COLO829 (cell line): ENCODE measurements around the gene ARRB1.
A peak's percentile ranks its signal among the peaks of the same experiment; 100 is the strongest.
"Not testable (repeated sequence)": the region's sequence is repeated elsewhere in the genome, so short reads cannot be mapped to it uniquely, and the experiment has no call there.

Experiments used
- DNase-seq: peaks from one replicate; pipeline ENCODE4 v3.0.0; 2012; ENCODE audit warnings: low spot score

Gene ARRB1

DNA sequence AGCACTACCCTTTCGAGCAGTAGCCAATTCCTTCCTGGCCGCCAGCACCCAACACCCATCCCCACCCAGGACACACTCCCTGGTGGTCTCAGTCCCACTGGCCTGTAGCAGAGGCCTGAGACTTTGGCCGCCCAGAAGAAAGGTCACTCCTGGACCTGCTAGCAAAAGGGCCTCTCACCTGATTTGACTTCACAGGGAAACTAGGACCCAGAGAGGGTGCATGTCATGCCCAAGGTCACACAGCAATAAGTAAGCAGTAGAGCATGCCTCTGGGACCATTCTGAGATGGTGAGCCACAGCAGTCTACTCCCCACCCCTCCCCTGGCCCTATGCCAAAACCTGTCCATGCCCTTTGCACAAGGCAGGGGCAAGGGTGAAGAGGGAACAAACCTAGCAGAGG, 7.3 kb downstream of the ARRB1 start:
- no peak for DNase-seq

DNA sequence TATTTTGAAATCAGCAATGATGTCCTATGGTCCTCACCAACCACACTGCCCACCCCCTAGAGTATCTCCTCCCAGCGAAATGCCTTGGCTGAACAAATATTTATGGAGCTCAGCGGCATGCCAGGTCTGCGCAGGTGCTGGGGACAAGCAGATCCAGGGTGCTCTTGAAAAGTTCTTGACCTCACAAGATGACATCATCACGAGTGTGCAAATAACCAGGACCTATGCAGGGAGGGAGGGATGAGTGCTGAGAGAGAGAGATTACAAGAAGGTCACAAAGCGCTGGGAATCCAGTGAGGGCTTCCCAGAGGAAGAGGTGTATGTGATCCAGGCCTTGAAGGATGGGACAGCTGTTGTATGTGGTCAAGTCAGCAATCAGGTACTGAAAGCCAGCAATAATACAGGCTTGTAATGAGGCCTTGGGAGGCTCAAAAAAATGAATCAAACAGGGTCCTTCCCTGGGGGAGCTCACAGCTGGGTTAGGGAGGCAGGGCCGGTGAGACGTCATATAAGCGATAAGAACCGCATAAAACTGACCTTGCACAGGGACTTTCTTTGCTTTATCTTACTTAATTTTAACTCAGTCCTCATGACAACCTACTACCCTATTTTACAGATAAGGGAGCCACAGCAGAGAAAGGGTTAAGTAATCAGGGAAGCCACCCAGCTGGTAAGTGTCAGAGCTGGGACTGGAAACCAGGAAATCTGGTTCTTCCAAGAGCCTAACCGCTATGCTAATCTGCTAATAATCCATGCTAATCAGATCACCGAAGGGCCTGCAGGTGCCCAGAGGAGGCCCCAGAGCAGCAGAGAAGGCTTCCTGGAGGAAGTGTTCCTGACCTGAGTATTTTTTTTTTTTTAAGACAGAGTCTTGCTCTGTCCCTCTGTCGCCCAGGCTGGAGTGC, 8.2 kb downstream of the ARRB1 start:
- DNase-seq = no peak

DNA sequence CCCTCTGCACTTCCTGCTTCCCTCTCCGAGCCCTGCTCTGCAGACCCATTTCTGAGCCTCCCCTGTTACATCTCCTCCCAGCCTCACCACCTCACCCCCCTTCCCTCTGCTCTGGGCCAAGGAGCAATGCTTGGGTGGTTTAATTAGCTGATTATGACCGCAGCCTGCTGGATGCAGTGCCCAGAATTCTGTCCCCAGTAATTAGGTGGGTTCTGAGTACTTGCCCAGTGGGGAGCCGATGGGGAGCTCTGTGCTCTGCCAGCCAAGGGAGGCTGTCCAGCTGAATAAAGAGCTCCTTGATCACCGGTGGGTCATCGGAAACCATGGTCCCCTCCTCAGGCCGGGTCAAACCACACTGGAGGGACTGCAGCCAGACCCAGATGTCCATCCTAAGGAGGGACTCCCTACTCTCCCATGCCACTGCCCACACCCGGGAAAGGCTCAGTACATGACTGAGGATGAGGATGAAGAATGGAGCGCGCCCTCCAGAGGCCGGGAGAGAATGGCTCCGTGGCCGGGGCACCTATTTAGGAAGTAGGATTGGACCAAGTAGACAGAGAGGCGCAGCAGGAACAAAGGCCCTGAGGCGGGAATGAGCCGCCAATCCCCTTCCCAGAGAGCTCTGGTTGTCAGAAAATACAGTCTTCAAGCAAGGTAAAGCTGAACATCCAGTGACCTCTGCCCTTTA, 9.1 kb downstream of the ARRB1 start:
- DNase-seq = no peak

DNA sequence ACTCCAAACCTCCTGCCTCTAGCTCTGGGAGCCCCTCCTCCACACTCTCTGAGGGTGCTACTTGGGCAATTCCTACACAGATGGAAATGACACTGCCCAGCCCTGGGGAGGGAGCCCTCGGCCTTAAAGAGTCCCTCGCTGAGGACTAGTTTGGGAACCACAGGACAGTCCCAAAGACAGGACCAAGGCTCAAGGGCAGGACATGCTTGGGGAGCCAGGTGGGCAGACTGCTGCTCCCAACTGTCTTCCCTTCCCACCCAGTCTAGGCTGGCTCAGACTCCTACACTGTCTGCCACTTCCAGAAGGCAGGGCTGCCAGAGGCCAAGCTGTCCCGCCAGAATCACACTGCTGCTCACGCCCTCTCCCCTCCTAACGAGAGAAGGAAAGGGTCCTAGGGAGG, 9.8 kb downstream of the ARRB1 start:
- no peak for DNase-seq

DNA sequence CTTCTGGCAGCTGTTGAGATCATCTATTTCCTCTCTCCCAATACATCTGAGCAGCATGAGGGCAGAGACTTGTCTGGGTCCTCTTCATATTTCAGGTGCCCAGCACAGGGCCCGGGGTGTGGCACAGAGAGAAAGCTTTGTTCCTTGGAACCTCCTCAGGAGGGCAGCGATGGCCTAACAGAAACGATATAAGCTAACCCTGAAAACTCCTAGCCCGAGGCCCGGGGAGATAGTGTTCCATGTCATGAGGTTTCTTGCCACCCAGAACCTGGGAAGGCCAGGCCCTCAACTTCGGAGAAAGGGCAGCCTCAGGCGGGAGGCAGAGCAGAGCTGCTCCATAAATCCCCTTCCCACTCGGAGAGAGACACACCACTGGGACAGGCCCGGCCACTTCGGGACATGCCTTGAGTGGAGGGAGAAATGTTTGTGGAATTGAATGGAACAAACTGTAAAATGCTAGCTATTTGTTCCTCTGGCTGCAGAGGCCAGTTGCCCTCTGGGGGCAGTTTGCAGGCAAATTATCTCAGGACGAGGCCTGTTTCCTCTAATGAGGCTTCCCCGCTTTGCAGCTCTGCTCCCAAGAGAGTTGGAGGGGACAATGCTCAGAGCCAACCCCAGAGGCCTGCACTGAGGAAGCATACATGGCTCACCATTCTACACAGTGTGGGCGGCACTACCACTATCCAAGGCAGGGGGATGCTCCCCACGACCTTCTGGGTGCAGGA, 11.6 kb downstream of the ARRB1 start:
- DNase-seq = peak; percentile 62

DNA sequence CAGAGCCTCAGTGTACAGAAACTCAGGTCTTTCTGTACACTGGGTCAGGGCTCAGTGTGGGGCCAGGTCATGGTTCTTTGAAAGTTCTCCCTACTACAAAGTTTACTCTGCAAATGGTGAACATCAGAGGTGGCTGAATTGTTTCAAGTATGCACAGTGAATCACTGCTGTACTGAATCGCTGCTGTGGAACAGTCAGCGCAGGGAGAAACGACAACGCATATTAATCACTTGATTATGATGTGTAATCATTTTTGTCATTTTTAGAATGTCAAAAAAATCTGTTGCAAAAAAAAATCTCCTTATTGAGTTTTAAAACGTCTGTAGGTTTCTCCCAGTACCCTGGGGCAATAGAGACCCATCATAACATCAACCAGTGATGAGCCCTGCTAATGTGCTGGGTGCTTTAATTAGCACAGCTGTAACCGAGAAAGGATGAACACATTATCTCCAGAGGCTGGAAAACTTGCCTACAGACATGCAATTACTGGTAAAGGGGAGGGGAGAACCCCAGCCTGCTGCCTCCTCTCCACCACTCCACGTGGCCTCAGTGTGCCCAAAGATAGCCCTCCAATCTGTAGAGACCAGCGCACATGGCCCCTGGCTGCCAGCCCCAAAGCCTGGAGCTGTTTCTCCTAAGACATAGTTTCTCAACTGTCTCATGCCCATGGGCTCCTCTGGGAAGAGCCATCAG, 12.8 kb downstream of the ARRB1 start:
- no peak for DNase-seq

DNA sequence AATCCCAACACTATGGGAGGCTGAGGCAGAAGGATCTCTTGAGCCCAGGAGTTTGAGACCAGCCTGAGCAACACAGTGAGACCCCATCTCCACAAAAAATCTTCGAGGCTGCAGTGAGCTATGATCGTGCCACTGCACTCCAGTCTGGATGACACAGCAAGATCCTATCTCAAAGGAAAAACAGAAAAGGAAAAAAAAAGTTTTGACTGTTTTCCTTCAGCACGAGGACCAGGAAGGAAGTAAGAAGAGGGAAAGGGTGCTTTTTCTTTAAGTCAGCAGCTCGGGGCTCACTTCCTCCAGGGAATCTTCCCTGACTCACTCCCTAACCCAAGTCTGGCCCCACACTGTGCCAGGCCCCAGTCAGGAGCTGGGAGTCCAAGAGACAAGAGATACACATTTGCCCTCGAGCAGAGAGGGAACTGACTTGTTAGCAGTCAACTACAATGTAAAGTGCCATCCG, 14.2 kb downstream of the ARRB1 start:
- no peak for DNase-seq

DNA sequence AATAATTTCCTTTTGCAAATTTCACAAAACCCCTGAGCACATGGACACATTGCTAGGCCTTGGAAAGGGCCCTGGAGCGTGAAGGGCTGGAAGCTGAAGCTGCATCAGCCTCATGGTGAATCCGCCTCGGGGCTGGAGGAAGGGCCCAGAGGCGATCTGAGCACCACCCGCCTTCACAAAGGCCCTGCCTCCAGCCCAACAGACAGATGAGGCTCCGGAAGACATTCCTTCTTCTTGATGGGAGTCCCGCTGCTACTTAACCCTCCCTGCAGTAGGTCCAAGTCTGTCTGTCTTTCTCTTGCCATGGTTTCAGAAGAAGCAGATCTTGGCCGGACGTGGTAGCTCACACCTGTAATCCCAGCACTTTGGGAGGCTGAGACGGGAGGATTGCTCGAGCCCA, 16.5 kb downstream of the ARRB1 start:
- DNase-seq = no peak

DNA sequence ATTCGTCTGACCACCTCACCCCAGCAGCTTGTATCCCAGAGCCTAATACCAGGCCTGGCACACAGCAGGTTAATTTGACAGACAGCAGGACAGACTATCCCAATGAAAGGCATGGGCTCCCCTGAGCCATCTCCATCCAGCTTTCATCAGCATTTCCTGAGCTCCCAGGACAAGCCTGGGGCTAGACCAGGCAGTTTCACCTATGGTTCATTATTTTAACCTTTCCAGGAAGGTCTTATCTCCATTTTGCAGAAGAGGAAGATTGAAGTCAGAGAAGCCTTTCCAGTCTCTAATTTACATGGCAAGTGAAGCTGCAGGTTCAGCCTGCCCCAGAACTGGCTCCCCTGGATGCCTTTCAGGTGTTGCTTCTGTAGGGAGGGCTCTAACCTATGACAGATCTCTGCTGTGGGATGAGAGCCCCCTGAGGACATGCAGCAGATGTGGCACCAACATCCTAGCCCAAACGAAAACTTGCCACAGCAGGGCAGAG, 17.0 kb downstream of the ARRB1 start:
- DNase-seq = no peak

DNA sequence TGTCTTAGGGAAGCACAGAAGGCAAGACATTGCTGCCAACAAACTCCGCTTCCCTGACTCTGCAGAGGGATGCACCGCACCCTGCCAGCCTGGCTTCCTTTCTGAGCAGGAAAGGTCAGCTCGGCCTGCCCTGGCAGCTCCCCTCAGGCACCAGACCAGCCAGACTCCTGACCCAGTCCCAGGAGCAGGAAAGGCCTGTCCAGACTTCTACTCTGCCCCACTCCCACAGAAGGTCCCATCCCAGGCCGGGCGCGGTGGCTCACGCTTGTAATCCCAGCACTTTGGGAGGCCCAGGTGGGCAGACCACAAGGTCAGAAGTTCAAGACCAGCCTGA, 17.7 kb downstream of the ARRB1 start:
- no peak for DNase-seq

DNA sequence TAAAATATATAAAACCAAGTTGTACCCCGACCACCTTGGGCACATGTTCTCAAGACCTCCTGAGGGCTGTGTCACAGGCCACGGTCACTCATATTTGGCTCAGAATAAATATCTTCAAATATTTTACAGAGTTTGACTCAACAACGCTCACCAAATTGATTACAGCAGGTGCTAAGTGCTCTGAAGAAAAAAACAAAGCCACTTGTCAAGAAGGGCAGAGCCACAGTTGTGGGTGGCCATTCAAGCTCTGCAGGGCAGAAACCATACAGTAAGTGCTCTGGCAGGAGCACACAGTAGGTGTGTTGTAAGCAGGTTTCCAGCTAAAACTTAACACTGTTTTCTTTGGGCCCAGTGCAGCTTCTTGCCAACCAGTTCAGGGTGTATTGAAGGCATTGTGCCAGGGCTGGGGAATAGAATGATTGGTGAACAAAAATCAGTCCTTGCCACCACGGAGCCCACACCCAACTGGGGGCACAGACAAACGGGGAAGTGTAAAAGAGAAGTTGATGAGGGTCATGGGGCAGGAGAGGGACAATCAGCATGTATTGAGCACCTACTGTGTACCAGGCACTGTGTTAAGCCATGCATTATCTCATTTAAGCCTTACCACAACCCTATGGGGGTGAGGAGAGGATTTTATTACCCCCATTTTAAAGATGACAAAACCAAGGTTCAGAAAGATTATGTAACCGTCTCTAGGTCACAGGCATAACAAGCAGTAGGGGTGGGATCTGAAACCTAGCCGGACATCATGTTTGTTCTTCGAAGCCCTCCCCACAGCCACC, 18.2 kb downstream of the ARRB1 start:
- DNase-seq = no peak

DNA sequence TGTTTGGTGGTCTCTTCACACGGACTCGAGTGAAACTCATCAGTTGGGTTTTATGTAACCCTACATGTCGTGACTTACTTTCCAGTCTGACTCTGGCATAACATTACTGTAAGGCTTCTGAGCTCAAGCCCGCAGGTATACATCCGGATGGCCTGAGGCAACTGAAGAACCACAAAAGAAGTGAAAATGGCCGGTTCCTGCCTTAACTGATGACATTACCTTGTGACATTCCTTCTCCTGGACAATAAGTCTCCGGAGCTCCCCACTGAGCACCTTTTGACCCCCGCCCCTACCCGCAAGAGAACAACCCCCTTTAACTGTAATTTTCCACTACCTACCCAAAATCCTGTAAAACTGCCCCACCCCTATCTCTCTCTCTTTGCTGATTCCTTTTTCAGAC, 19.7 kb downstream of the ARRB1 start:
- not testable (repeated sequence) for DNase-seq

DNA sequence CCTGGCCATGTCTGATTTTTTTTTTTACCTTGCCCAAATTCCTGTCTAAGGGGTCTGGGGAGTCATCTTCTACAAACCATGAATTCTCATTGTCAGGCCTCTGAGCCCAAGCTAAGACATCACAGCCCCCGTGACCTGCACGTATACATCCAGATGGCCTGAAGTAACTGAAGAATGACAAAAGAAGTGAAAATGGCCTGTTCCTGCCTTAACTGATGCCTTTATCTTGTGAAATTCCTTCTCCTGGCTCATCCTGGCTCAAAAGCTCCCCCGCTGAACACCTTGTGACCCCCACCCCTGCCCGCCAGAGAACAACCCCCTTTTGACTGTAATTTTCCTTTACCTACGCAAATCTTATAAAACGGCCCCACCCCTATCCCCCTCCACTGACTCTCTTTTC, 20.2 kb downstream of the ARRB1 start:
- not testable (repeated sequence) for DNase-seq

DNA sequence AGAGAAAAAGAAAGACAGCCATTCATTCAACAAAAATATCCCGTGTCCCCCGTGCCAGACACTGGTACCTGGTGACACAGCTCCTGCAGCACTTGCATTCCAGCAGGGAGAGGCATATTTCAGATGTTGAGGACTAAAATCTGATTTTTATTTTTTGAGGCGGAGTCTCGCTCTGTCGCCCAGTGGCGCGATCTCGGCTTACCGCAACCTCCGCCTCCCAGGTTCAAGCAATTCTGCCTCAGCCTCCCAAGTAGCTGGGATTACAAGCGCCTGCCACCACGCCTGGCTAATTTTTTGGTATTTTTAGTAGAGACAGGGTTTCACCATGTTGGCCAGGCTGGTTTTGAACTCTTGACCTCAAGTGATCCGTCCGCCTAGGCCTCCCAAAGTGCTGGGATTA, 20.6 kb downstream of the ARRB1 start:
- not testable (repeated sequence) for DNase-seq

DNA sequence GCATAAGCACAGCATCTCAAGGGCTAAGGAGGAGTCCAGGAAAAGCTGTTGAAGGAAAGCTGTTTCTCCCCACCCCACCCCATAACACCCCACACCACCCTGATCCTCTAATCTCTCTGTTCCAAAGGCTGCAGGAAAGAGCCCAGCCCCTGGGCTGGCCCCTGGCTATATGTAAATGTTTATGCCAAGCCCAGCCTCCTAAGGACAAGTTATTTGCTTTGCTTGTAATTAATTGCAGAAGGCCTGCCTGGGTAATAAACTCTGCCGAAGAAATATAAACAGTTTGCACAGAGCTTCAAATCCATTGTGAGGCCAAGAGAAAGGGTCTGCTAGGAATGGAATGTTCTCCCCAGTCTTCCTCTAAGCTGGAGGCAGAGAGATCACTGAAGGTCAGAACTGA, 21.2 kb downstream of the ARRB1 start:
- DNase-seq = no peak

DNA sequence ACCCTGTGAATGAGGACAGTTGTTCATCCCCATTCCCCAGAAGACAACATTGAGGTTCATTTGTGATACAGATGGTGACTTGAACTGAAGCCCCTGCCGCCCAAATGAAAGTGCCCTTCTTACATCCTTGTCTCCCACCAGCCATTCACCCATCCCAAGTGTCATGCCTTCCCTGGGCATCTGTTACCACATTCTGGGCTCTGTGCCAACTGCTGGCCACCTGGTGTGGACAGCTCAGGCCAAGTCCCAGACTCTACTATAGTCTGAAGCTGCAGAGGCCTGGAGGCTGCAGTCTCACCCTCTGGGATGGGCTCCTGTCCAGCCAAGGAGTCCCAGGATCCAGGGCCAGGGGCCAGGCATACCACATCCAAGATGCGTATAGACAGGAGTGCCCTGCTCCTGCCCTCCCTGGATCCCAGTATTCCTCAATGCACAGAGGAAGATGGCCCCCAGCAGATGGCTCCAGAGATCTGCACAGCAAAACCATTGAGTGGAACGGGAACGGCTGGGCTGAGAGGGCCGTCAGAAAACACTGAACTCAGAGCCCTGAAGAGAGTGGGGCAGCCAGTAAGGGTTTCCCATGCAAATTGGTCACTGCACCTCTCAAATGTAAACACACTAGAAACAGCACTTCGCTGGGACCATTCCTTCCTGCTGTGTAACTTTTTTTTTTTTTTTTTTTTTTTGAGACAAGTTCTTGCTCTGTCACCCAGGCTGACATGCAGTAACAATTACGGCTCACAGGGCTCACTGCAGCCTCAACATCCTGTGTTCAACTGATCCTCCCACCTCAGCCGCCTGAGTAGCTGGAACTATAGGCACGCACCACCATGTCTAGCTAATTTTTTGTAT, 22.8 kb downstream of the ARRB1 start:
- DNase-seq = peak; percentile 56

DNA sequence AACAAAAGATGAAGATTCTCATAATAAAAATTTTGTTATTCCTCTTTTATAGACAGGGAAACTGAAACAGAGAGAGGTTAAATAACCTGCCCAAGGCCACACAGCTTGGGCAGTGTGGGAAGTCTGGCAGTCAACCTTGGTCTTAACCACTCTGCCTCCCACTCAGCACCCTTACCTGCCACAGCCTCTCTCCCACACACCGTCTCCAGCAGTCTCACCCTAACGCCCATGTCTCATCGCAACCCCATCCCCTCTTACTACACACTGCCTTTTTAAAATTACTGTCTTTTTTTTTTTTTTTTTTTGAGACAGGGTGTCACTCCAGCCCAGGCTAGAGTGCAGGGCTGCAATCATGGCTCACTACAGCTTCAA, 25.0 kb downstream of the ARRB1 start:
- DNase-seq = no peak

DNA sequence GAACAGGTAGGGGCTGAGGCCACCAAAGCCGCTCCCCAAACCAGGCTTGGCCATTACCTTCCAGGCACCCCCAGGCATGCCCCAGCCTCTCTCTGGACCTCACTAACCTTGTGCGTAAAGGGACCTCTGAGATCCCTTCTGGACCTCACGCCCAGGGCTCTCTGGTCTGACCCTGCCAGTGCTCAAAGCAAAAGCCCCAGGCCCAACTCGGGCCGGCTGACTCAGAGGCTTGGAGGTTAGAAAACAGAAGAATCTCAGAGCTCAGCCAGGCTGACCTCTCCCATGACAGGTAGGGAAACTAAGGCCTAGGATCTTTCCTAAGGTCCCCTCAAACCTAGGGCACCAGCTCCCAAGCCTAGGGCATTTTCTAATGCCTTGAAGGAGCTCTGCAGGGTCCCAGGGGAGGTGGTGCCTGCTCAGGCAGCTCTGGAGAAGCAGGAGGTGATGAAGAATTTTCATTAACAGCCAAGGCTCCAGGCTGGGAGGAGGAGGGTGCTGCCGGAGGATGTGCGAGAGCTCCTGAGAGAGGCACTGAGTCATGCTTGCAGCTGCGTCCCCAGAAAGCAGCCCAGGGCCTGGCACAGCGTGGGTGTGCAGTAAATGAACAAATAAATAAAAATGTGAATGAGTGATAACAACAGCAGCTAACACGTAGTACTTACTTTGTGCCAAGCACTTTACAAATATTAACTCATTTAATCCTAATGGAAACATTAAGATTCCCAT, 25.6 kb downstream of the ARRB1 start:
- DNase-seq = peak; percentile 83

DNA sequence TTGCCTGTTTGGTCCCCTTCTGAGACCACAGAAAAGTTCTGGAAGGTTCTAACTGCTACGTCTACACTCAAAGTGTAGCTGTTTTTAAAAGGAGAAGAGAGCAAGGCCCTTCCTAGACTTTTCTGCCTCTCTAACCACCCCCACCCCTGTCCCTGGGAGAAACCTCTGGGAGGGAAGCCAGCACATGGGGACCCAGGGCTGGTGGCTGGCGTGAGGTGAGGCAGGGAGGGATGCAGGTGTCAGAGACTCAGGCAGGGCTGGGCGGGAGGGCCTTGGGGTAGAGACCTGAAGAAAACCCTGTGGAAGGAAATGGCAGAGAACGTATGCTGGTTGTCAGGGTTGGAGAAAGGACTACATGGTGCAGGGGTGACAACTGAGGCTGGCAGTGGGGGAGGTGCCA, 26.7 kb downstream of the ARRB1 start:
- DNase-seq = no peak

DNA sequence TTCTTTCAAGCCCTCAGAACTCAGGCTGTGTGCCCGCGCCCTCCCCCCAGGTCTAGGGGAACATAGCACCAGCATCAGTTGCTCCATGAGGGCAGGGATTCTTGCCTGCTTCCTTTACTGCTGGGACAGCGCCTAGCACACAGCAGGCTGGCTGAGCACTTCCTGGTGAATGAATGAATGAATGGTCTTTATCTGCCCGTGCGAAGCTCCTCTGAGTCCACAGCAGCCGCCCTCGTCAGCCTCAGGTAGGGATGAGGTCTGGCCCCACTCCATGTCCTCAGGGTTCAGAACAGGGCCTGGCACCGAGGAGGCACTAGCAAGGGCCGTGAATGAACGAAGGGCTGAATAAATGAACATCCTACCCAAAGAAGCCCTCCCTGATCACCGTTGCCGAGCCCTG, 27.3 kb downstream of the ARRB1 start:
- DNase-seq = no peak
